Measurements from ENCODE around the gene NEK11. TPM values are rescaled to one million over a fixed set of nuclear protein-coding genes. Genes with fewer than 3 reads are reported as not detected.

The NEK11 gene
- total RNA-seq, 4 donors from 2014 or later, result 1.6 to 8.5 (median 3.4) TPM

GRCh38 chr3:131349454-131349853 is 322.8 kb downstream of the NEK11 start:
- 84 to 94% methylated on average over 4 to 5 of the region's 5 CpGs for WGBS, 2 donors
- H3K27ac ChIP-seq, result no peak overlapping the region
- no peak overlapping the region for H3K4me3 ChIP-seq
- no peaks in the 10 kb centered on the region for H3K9me3 ChIP-seq
- H3K36me3 ChIP-seq, result no peaks in the 10 kb centered on the region
- peaks cover 0 to 54% (median 0%) of the 10 kb centered on the region in 4 donors for H3K27me3 ChIP-seq
- peaks cover 0 to 8% (median 0%) of the 10 kb centered on the region in 3 donors for H3K4me1 ChIP-seq
- TF ChIP-seq POLR2A (IDR thresholded peaks at IDR 0.05), result no peak
- TF ChIP-seq CTCF (IDR thresholded peaks at IDR 0.05), result no peak
- no peak for DNase-seq
- intact Hi-C loops (cut with DNase I), result no loop called here

- no peaks in the 10 kb centered on the region for H3K36me3 ChIP-seq
- WGBS, 2 donors, result 20 to 26% methylated on average over 1 to 4 of the region's 4 CpGs
- TF ChIP-seq CTCF (IDR thresholded peaks at IDR 0.05) (no peak), POLR2A (IDR thresholded peaks at IDR 0.05) (no peak)
Observed at GRCh38 chr3:131349946-131350347, 323.3 kb downstream of the NEK11 start.

DNA sequence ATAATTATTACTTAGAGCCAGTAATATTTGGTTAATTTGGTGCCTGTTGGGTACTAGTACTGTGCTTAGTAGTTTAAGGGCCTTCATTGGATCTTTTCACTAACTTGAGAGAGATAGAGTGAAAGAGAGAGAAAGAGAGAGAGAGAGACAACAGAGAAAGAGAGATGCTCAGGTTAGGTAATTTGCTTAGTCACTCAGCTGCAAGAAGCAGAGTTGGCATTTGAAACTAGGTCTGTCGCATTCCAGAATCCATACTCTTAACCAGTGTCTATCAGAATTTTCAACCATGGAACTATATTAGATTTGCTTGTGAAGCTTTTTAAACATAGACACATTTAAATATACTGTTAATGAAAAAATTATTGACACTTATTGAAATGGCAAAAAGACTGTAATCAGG is 323.8 kb downstream of the NEK11 start:
- 82 to 83% methylated on average over 1 of the region's 1 CpG for WGBS, 2 donors
- Histone ChIP-seq H3K9me3 (no peaks in the 10 kb centered on the region), H3K36me3 (no peaks in the 10 kb centered on the region), H3K4me3 (no peak overlapping the region), H3K27ac (no peak overlapping the region), H3K27me3 (peaks cover 0 to 48% (median 0%) of the 10 kb centered on the region in 4 donors), H3K4me1 (peaks cover 0 to 8% (median 0%) of the 10 kb centered on the region in 3 donors)
- intact Hi-C loops (cut with DNase I), result no loop called here
- DNase-seq, result no peak
- no peak for TF ChIP-seq POLR2A (IDR thresholded peaks at IDR 0.05)

More at GRCh38 chr3:131349946-131350347, 323.3 kb downstream of the NEK11 start:
- DNase-seq, result no peak
- intact Hi-C loops (cut with DNase I), result no loop called here
- H3K4me3 ChIP-seq, result no peak overlapping the region
- H3K27me3 ChIP-seq, result peaks cover 0 to 49% (median 0%) of the 10 kb centered on the region in 4 donors
- H3K27ac ChIP-seq, result no peak overlapping the region
- H3K9me3 ChIP-seq, result no peaks in the 10 kb centered on the region
- H3K4me1 ChIP-seq, result peaks cover 0 to 8% (median 0%) of the 10 kb centered on the region in 3 donors

DNA sequence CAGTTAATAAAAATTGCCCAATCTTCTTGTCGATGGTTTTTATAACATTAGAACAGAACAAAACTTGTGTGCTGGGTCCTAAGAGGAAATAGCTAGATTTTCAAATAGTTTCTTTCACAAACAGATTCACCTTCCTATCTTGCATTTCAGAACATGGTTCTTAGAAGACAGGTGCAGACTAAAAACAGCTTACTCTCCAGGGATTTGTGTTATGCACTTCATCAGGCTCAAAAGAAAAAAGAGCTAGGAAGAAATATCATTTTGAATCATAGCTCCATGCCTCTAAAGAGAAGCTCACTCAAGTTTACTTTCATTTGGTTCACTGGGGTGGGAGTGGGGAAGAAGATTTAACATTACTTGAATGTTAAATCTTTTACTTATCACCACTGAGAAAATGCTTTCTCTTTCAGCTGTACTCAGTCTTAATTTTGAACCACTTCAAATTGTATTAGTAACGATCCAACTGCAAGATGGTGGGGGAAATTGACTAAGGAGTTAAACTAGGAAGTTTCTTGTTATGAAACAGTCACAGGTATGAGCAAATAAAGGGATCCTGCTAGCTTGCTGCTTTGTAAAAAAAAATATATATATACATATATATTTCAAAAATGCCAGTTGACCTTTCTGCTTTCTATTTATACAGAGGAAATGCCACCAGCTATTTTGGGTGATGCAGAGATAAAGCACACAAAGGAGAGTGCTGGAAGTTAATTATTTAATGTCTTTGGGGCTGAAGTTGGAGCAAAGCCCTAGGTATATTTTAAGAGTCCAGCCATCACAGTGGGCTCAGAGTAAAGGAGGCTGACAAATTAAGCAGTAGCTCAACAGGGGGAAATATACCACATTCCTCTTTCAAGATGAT is 326.6 kb downstream of the NEK11 start:
- peaks cover 0 to 45% (median 0%) of the 10 kb centered on the region in 4 donors for H3K27me3 ChIP-seq
- no peak overlapping the region for H3K27ac ChIP-seq
- TF ChIP-seq CTCF (IDR thresholded peaks at IDR 0.05), result no peak
- TF ChIP-seq POLR2A (IDR thresholded peaks at IDR 0.05), result no peak
- no peak for DNase-seq
- H3K4me1 ChIP-seq, result peaks cover 0 to 8% (median 0%) of the 10 kb centered on the region in 3 donors
- intact Hi-C loops (cut with DNase I), result no loop called here
- H3K9me3 ChIP-seq, result no peaks in the 10 kb centered on the region
- H3K4me3 ChIP-seq, result no peak overlapping the region
- no peaks in the 10 kb centered on the region for H3K36me3 ChIP-seq
- 64 to 68% methylated on average over 2 of the region's 2 CpGs for WGBS, 2 donors

GRCh38 chr3:131353986-131354385 is 327.3 kb downstream of the NEK11 start:
- H3K4me3 ChIP-seq, result no peak overlapping the region
- peaks cover 0 to 8% (median 0%) of the 10 kb centered on the region in 3 donors for H3K4me1 ChIP-seq
- H3K27me3 ChIP-seq, result peaks cover 0 to 39% (median 0%) of the 10 kb centered on the region in 4 donors
- H3K36me3 ChIP-seq, result no peaks in the 10 kb centered on the region
- intact Hi-C loops (cut with DNase I), result no loop called here
- no peak overlapping the region for H3K27ac ChIP-seq
- no peaks in the 10 kb centered on the region for H3K9me3 ChIP-seq
- DNase-seq, result no peak
- no peak for TF ChIP-seq CTCF (IDR thresholded peaks at IDR 0.05)
- no peak for TF ChIP-seq POLR2A (IDR thresholded peaks at IDR 0.05)
- 43 to 53% methylated on average over 2 of the region's 2 CpGs for WGBS, 2 donors
